ENCODE measurements around the gene MEGF11. TPM values are rescaled to one million over a fixed set of nuclear protein-coding genes. Genes with fewer than 3 reads are reported as not detected.

The MEGF11 gene
- total RNA-seq, 1 experiment from 2014 or later, result 2.3 TPM

DNA sequence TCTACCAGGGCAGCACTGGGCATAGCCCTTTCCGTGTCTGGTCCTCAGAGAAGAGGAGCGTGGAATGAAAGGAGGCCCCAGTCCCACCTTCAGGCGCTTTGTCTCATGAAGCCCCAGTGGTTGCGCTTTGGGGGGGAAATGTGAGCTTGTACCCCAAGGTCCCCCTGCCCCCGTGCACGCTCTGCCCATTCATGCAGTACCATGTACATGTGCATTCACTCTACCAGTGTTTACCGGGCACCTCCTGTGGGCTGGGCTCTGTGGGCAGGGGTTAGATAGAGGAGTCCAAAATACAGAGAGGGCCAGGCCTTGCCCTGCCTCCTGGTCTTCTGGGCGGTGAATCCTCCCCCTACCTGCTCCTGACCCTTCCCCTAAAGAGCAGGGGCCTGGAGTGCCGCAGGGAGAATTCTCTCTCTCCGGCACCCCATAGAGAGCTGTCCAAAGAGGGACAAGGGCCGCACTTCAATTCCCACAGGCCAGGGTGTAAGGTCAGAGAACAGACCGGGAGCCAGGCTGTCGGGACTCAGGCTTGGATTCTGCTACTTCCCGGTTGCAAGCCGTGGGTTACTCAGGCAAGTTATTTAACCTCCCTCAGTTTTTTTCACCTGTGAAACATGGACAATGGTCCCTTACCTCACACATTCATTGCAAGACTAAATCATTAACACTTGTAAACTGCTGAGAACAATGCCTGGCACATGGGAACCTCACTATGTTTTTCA is 153.4 kb downstream of the MEGF11 start (continued):
- TF ChIP-seq FOSL1 (IDR thresholded peaks at IDR 0.05; ENCODE audit: low read depth) (no peak), SRF (IDR thresholded peaks at IDR 0.05; ENCODE audit: low read depth) (no peak), JUND (IDR thresholded peaks at IDR 0.05) (no peak), SIN3A (IDR thresholded peaks at IDR 0.05; ENCODE audit: low read depth) (no peak), SP1 (IDR thresholded peaks at IDR 0.05; ENCODE audit: low read depth) (no peak), ZFX (IDR thresholded peaks at IDR 0.05) (no peak)
- TF ChIP-seq, protein P1, sequence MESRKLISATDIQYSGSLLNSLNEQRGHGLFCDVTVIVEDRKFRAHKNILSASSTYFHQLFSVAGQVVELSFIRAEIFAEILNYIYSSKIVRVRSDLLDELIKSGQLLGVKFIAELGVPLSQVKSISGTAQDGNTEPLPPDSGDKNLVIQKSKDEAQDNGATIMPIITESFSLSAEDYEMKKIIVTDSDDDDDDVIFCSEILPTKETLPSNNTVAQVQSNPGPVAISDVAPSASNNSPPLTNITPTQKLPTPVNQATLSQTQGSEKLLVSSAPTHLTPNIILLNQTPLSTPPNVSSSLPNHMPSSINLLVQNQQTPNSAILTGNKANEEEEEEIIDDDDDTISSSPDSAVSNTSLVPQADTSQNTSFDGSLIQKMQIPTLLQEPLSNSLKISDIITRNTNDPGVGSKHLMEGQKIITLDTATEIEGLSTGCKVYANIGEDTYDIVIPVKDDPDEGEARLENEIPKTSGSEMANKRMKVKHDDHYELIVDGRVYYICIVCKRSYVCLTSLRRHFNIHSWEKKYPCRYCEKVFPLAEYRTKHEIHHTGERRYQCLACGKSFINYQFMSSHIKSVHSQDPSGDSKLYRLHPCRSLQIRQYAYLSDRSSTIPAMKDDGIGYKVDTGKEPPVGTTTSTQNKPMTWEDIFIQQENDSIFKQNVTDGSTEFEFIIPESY (IDR thresholded peaks at IDR 0.05; ENCODE audit: extremely low read depth, insufficient replicate concordance, low read length), result no peak

DNA sequence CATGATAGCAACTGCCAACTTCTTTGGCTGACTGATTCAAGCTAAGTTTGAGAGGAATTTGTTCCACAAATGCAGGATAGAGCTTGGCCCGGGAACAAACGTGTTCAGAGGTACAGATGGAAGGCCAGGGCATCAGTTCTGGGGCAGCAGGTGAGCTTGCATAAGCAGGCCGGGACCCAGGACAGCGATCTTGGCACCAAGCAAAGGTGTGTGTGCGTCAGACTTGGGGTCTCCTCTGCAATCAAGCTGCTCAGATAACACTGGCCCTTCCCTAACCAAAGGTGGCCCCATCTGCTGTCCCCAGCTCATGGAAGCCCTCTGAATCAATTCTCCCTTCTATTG is 155.6 kb downstream of the MEGF11 start:
- no peaks in the 10 kb centered on the region for H3K9me3 ChIP-seq (ENCODE audit: control insufficient read depth in 1 of 2, insufficient read depth in 1 of 2, low read depth in 1 of 2, low read length in 2 of 2)
- no peaks in the 10 kb centered on the region for H3K27me3 ChIP-seq (ENCODE audit: insufficient read depth, low read length)
- no peak overlapping the region for H3K4me3 ChIP-seq (replicated peaks in 1 of 2; ENCODE audit: low read depth in 1 of 2, low read length in 2 of 2)
- no peak overlapping the region for H3K9ac ChIP-seq (ENCODE audit: low read length)
- TF ChIP-seq EGR1 (IDR thresholded peaks at IDR 0.05; ENCODE audit: low read depth), result no peak
- TF ChIP-seq TCF7L2 (IDR thresholded peaks at IDR 0.05; ENCODE audit: borderline replicate concordance, extremely low read depth, insufficient read depth, insufficient read length), result no peak
- TF ChIP-seq CBX3 (IDR thresholded peaks at IDR 0.05; ENCODE audit: low read depth), result no peak
- no peak for TF ChIP-seq EZH2phosphoT487 (IDR thresholded peaks at IDR 0.05; ENCODE audit: borderline replicate concordance)
- H4K20me1 ChIP-seq (ENCODE audit: insufficient read depth), result no peaks in the 10 kb centered on the region
- BruUV-seq (replicated peaks), result no TSS peak
- H3K4me1 ChIP-seq (ENCODE audit: control insufficient read depth in 1 of 2, insufficient read depth in 2 of 2, low read length in 2 of 2), result no peaks in the 10 kb centered on the region
- H3K4me2 ChIP-seq (ENCODE audit: low read length), result no peak overlapping the region
- ChIA-PET RAD21 (ENCODE audit: low non-redundant PET in 1 of 2, low total read pairs in 2 of 2, uncharacterized antibody in 2 of 2, unreplicated experiment in 2 of 2) (no interaction called here), CTCF (no interaction called here), POLR2A (no interaction called here)
- H3K79me2 ChIP-seq (ENCODE audit: insufficient read depth, low read length), result no peaks in the 10 kb centered on the region
- DNase-seq (ENCODE audit: low read depth, low spot score) (no peak), ATAC-seq (no peak)
- no peaks in the 10 kb centered on the region for H3K36me3 ChIP-seq (ENCODE audit: control insufficient read depth in 1 of 2, insufficient read depth in 2 of 2, low read length in 2 of 2)
- no peaks in the 10 kb centered on the region for H3K9me2 ChIP-seq (ENCODE audit: insufficient read depth)
- no peak overlapping the region for H2AFZ ChIP-seq (ENCODE audit: low read depth, low read length, poor library complexity, severe bottlenecking)
- intact Hi-C loops (cut with micrococcal nuclease), result no loop called here
- H3K27ac ChIP-seq (ENCODE audit: low read depth, low read length), result no peak overlapping the region
